Measurements from ENCODE around the gene FANCC. TPM values are rescaled to one million over a fixed set of nuclear protein-coding genes. Genes with fewer than 3 reads are reported as not detected.

The FANCC gene
- total and polyA plus RNA-seq, 2 experiments from 2014 or later, result 13.1 to 15.6 TPM

DNA sequence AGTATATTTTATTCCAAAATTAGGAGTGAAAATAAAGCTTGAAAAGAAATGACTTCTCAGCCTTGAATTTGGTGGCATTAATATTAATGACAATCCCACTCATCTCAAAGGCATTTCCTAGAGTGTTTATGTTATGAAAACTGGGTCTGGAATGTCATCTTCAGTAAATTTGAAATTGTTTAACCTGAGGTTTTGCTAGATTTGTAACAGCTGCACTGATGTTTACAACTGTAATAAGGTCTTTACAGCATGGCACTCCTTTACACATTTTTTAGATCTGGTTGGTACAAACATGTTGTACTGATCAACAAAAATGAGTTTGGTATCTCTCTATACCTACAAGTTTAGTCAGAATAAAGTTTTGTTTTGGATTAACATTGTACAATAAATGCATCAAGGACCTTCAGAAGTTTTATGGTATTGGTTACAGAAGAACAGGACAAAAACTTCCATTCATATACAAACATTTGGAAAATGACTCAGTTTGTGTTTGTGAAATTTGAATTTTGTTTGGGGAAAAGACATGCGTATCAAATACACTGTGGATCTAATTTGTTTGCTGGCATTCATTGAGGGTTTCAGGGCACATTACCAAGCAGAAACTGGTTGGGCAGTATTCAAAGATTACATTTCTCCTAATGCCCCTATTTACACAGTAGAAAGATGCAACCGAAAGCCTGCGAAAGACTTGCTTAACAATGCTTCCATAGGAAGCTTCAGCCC lies 11.6 kb downstream of the FANCC start:
- H3K4me1 ChIP-seq (ENCODE audit: insufficient read depth), result peaks cover 17% of the 10 kb centered on the region
- no peak overlapping the region for H3K4me3 ChIP-seq
- no peaks in the 10 kb centered on the region for H3K27me3 ChIP-seq
- no peaks in the 10 kb centered on the region for H4K20me1 ChIP-seq (ENCODE audit: insufficient read depth, poor library complexity, severe bottlenecking)
- peaks cover 70% of the 10 kb centered on the region for H3K79me2 ChIP-seq
- TF ChIP-seq, protein P1, sequence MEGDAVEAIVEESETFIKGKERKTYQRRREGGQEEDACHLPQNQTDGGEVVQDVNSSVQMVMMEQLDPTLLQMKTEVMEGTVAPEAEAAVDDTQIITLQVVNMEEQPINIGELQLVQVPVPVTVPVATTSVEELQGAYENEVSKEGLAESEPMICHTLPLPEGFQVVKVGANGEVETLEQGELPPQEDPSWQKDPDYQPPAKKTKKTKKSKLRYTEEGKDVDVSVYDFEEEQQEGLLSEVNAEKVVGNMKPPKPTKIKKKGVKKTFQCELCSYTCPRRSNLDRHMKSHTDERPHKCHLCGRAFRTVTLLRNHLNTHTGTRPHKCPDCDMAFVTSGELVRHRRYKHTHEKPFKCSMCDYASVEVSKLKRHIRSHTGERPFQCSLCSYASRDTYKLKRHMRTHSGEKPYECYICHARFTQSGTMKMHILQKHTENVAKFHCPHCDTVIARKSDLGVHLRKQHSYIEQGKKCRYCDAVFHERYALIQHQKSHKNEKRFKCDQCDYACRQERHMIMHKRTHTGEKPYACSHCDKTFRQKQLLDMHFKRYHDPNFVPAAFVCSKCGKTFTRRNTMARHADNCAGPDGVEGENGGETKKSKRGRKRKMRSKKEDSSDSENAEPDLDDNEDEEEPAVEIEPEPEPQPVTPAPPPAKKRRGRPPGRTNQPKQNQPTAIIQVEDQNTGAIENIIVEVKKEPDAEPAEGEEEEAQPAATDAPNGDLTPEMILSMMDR (IDR thresholded peaks at IDR 0.05; ENCODE audit: poor library complexity), result no peak
- no peak for TF ChIP-seq EZH2 (IDR thresholded peaks at IDR 0.05; ENCODE audit: borderline replicate concordance)
- TF ChIP-seq EZH2phosphoT487 (IDR thresholded peaks at IDR 0.05; ENCODE audit: low read depth, severe bottlenecking, unreplicated experiment), result no peak
- H3K9me3 ChIP-seq (ENCODE audit: low read depth), result no peaks in the 10 kb centered on the region
- no peak overlapping the region for H2AFZ ChIP-seq
- DNase-seq (ENCODE audit: low spot score), result no peak
- no peaks in the 10 kb centered on the region for H3K9me2 ChIP-seq (replicated peaks; ENCODE audit: insufficient read depth)
- peak overlapping the region; percentile 48 for H3K4me2 ChIP-seq
- WGBS (ENCODE audit: low lambda C conversion rate, missing lambda C conversion rate), result 54% methylated on average over 3 of the region's 3 CpGs
- H3K36me3 ChIP-seq (replicated peaks; ENCODE audit: insufficient read depth, low read depth), result no peaks in the 10 kb centered on the region
- H3K27ac ChIP-seq, result peak overlapping the region; percentile 11

DNA sequence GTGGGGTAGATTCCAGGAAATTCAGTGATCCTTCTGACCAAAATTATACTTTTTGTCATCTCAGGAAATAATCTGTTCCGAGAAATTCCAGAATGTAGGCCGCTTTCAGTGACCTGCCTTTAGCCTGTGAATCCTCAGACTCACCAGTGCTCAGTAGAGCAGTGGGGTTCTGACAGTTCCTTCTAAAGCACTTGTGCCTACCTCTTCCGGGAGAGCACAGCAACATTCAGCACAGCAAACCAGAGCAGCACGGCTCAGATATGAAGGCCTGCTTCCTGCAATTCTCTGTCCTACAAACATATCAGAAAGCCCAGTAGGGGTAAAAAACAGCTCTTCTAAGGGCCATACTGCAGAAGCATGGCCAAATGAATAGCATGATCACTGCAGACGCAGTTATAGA lies 15.0 kb downstream of the FANCC start:
- Histone ChIP-seq H3K79me2 (peaks cover 74% of the 10 kb centered on the region), H2AFZ (no peak overlapping the region), H3K9me3 (ENCODE audit: low read depth) (no peaks in the 10 kb centered on the region), H3K9me2 (replicated peaks; ENCODE audit: insufficient read depth) (no peaks in the 10 kb centered on the region), H3K4me2 (no peak overlapping the region), H3K27me3 (no peaks in the 10 kb centered on the region), H3K4me3 (no peak overlapping the region), H3K27ac (no peak overlapping the region), H4K20me1 (ENCODE audit: insufficient read depth, poor library complexity, severe bottlenecking) (no peaks in the 10 kb centered on the region), H3K36me3 (replicated peaks; ENCODE audit: insufficient read depth, low read depth) (no peaks in the 10 kb centered on the region), H3K4me1 (ENCODE audit: insufficient read depth) (peaks cover 31% of the 10 kb centered on the region)
- TF ChIP-seq EZH2 (IDR thresholded peaks at IDR 0.05; ENCODE audit: borderline replicate concordance) (no peak), EZH2phosphoT487 (IDR thresholded peaks at IDR 0.05; ENCODE audit: low read depth, severe bottlenecking, unreplicated experiment) (no peak)
- TF ChIP-seq, protein P1 (IDR thresholded peaks at IDR 0.05; ENCODE audit: poor library complexity), result no peak
- 94% methylated on average over 5 of the region's 5 CpGs for WGBS (ENCODE audit: low lambda C conversion rate, missing lambda C conversion rate)
- DNase-seq (ENCODE audit: low spot score), result no peak

DNA sequence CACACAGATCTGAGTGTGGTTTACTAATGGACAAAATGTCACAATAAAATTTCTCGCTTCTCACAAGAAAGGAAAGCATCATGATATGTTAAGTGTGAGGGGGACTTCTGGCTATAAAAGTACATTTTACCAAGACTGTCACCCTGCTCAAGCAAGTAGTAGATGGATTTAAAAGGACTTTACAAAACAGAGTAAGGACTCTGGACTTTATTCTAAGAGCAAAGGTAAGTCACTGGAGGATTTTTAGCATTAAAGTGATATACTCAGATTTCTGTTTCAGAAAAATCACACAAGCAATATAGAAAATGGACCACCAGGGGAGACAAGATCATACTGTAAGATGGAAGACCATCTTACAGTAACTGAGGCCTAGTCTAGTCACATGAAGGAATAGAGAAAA lies 19.7 kb downstream of the FANCC start:
- WGBS (ENCODE audit: low lambda C conversion rate, missing lambda C conversion rate), result 95% methylated on average over 1 of the region's 1 CpG
- no peak for DNase-seq (ENCODE audit: low spot score)
- TF ChIP-seq, protein P1 (IDR thresholded peaks at IDR 0.05; ENCODE audit: poor library complexity), result no peak
- TF ChIP-seq EZH2phosphoT487 (IDR thresholded peaks at IDR 0.05; ENCODE audit: low read depth, severe bottlenecking, unreplicated experiment), result no peak
- no peak for TF ChIP-seq EZH2 (IDR thresholded peaks at IDR 0.05; ENCODE audit: borderline replicate concordance)
- no peaks in the 10 kb centered on the region for H3K9me3 ChIP-seq (ENCODE audit: low read depth)
- peaks cover 71% of the 10 kb centered on the region for H3K79me2 ChIP-seq
- no peak overlapping the region for H3K4me2 ChIP-seq
- H4K20me1 ChIP-seq (ENCODE audit: insufficient read depth, poor library complexity, severe bottlenecking), result no peaks in the 10 kb centered on the region
- no peak overlapping the region for H3K27ac ChIP-seq
- peaks cover 14% of the 10 kb centered on the region for H3K4me1 ChIP-seq (ENCODE audit: insufficient read depth)
- no peak overlapping the region for H3K4me3 ChIP-seq
- no peaks in the 10 kb centered on the region for H3K9me2 ChIP-seq (replicated peaks; ENCODE audit: insufficient read depth)
- no peak overlapping the region for H2AFZ ChIP-seq
- no peaks in the 10 kb centered on the region for H3K36me3 ChIP-seq (replicated peaks; ENCODE audit: insufficient read depth, low read depth)
- H3K27me3 ChIP-seq, result no peaks in the 10 kb centered on the region
